H1 (cell line): ENCODE measurements around the gene MYRF. TPM values are rescaled to one million over a fixed set of nuclear protein-coding genes. Genes with fewer than 3 reads are reported as not detected.

Experiments used
- SRF ChIP-seq: IDR thresholded peaks from 2 replicates; pipeline ENCODE4 v1.6.1; 2011; ENCODE audit warnings: mild to moderate bottlenecking, low read depth, low read length, moderate library complexity
- polyA plus RNA-seq, 7 experiments: library from polyadenylated mRNA; depleted of rRNA in 3 of 7; stranded (reverse) in 5 of 7; unstranded in 2 of 7; fragments of >200 nt in 5 of 7; fragments of 200-250 nt in 2 of 7; gene quantifications; 1 replicate in 5 of 7; 2 replicates in 1 of 7; 4 replicates in 1 of 7; pipeline versions ENCODE4 v1.2.1 to v1.2.3, GENCODE V29; 2011 to 2013; ENCODE audit warnings: missing spikeins in 2 of 7, mixed read lengths in 2 of 7
- total RNA-seq: library from RNA; stranded (reverse); fragmentation: NEBNext Ultra II Directional; extraction: Animal tissue kit (Norgen Biotek cat#: 25700); gene quantifications from 2 replicates; pipeline ENCODE4 v1.2.1, GENCODE V29; 2021
- TF ChIP-seq, protein P1 (sequence below), 3 experiments: IDR thresholded peaks; 1 replicate in 2 of 3; 2 replicates in 1 of 3; pipeline versions ENCODE4 v1.5.1 to v1.6.1; 2011; ENCODE audit warnings: low read length in 3 of 3, mild to moderate bottlenecking in 3 of 3, inconsistent platforms in 2 of 3, low read depth in 1 of 3, moderate library complexity in 1 of 3; ENCODE audit not compliant: insufficient read depth in 1 of 3; ENCODE audit errors: control extremely low read depth in 1 of 3

Gene MYRF
- total and polyA plus RNA-seq, 2 of the 8 experiments (the other 6 are each of a cell fraction or from before 2014, with no cell fraction given), result 6.0 to 6.1 TPM

- TF ChIP-seq, protein P1, sequence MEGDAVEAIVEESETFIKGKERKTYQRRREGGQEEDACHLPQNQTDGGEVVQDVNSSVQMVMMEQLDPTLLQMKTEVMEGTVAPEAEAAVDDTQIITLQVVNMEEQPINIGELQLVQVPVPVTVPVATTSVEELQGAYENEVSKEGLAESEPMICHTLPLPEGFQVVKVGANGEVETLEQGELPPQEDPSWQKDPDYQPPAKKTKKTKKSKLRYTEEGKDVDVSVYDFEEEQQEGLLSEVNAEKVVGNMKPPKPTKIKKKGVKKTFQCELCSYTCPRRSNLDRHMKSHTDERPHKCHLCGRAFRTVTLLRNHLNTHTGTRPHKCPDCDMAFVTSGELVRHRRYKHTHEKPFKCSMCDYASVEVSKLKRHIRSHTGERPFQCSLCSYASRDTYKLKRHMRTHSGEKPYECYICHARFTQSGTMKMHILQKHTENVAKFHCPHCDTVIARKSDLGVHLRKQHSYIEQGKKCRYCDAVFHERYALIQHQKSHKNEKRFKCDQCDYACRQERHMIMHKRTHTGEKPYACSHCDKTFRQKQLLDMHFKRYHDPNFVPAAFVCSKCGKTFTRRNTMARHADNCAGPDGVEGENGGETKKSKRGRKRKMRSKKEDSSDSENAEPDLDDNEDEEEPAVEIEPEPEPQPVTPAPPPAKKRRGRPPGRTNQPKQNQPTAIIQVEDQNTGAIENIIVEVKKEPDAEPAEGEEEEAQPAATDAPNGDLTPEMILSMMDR (IDR thresholded peaks at IDR 0.05; ENCODE audit: control extremely low read depth in 1 of 3, insufficient read depth in 1 of 3, low read depth in 1 of 3, low read length in 3 of 3), result no peak
- TF ChIP-seq SRF, result no peak
Observed at GRCh38 chr11:61709110-61709509, 43.3 kb upstream of the MYRF start (continued).
